ENCODE results near the gene EOMES. TPM values are rescaled to one million over a fixed set of nuclear protein-coding genes. Genes with fewer than 3 reads are reported as not detected.

The EOMES gene
- total RNA-seq, 1 donor from 2014 or later, result not detected

- Mint-ChIP-seq H3K27ac (no peak overlapping the region), H3K9me3 (no peaks in the 10 kb centered on the region), H3K27me3 (peaks cover 72% of the 10 kb centered on the region), H3K4me3 (no peak overlapping the region), H3K36me3 (ENCODE audit: low read depth) (no peaks in the 10 kb centered on the region), H3K4me1 (peaks cover 32% of the 10 kb centered on the region)
- TF ChIP-seq, protein P1, sequence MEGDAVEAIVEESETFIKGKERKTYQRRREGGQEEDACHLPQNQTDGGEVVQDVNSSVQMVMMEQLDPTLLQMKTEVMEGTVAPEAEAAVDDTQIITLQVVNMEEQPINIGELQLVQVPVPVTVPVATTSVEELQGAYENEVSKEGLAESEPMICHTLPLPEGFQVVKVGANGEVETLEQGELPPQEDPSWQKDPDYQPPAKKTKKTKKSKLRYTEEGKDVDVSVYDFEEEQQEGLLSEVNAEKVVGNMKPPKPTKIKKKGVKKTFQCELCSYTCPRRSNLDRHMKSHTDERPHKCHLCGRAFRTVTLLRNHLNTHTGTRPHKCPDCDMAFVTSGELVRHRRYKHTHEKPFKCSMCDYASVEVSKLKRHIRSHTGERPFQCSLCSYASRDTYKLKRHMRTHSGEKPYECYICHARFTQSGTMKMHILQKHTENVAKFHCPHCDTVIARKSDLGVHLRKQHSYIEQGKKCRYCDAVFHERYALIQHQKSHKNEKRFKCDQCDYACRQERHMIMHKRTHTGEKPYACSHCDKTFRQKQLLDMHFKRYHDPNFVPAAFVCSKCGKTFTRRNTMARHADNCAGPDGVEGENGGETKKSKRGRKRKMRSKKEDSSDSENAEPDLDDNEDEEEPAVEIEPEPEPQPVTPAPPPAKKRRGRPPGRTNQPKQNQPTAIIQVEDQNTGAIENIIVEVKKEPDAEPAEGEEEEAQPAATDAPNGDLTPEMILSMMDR (IDR thresholded peaks at IDR 0.05), result no peak
- ChIA-PET CTCF (no interaction called here), POLR2A (no interaction called here)
- DNase-seq (no peak), ATAC-seq (ENCODE audit: low read depth) (no peak)
- intact Hi-C loops (cut with micrococcal nuclease), result no loop called here
These were observed 4.1 kb upstream of the EOMES start for GRCh38 chr3:27726240-27726639.

DNA sequence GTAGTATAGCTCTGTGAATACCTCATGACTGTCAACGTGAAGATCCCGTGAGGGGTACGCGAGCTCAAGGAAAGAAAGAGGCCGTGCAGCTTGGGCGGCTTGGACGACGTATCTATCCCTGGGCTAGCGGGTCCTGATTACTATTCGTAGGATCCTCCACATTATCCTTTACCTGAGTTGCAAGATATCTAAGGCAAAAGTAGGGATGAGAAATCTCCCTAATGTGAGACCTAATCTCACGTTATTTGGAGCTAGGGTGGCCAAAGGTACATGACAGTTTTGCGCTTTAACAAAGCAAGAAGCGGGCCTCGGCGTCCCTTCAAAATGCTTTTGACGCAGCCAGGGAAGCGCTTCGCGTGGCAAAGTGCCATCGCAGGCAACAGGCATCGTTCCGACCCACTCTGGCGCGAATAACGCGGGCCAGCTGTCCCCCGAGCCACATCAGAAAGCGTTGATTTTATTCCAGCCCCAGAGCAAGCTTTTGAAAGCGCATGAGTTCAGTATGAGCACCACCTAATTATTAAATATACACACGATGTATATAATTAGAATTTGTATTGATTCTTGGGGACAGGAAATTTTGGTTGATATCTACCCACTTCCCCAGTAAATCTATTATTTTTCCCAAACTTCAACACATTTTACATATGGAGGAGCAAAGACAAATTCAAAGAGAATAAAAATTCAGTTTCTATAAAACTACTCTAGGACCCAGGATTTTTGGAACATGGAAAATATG lies 2.5 kb upstream of the EOMES start:
- no peak overlapping the region for H3K27ac Mint-ChIP-seq
- ATAC-seq (ENCODE audit: low read depth), result no peak
- intact Hi-C loops (cut with micrococcal nuclease), result no loop called here
- H3K9me3 Mint-ChIP-seq, result no peaks in the 10 kb centered on the region
- no peak overlapping the region for H3K4me3 Mint-ChIP-seq
- POLR2A ChIA-PET, result no interaction called here
- H3K27me3 Mint-ChIP-seq, result peaks cover 75% of the 10 kb centered on the region
- CTCF ChIA-PET, result interaction anchor here (4.9 kb wide), 1 partner anchor 12 kb away, joined by 21 read pairs; no protein-coding TSS in a partner anchor
- peaks cover 38% of the 10 kb centered on the region for H3K4me1 Mint-ChIP-seq
- TF ChIP-seq, protein P1 (IDR thresholded peaks at IDR 0.05), result no peak
- H3K36me3 Mint-ChIP-seq (ENCODE audit: low read depth), result no peaks in the 10 kb centered on the region
- DNase-seq, result no peak

- intact Hi-C loops (cut with micrococcal nuclease), result no loop called here
- ATAC-seq (ENCODE audit: low read depth), result no peak
- DNase-seq, result no peak
- H3K36me3 Mint-ChIP-seq (ENCODE audit: low read depth), result no peaks in the 10 kb centered on the region
- peaks cover 38% of the 10 kb centered on the region for H3K4me1 Mint-ChIP-seq
- H3K9me3 Mint-ChIP-seq, result no peaks in the 10 kb centered on the region
- H3K4me3 Mint-ChIP-seq, result no peak overlapping the region
- TF ChIP-seq, protein P1 (IDR thresholded peaks at IDR 0.05), result no peak
- H3K27me3 Mint-ChIP-seq, result peaks cover 73% of the 10 kb centered on the region
- H3K27ac Mint-ChIP-seq, result no peak overlapping the region
- POLR2A ChIA-PET, result no interaction called here
- CTCF ChIA-PET, result interaction anchor here (4.9 kb wide), 1 partner anchor 11 kb away, joined by 21 read pairs; no protein-coding TSS in a partner anchor
These were observed 1.8 kb upstream of the EOMES start for GRCh38 chr3:27723815-27724458.

GRCh38 chr3:27723456-27723814 lies 1.3 kb upstream of the EOMES start:
- H3K27me3 Mint-ChIP-seq, result peaks cover 72% of the 10 kb centered on the region
- ChIA-PET CTCF (interaction anchor here (4.9 kb wide), 1 partner anchor 11 kb away, joined by 21 read pairs; no protein-coding TSS in a partner anchor), POLR2A (no interaction called here)
- H3K4me3 Mint-ChIP-seq, result peak overlapping the region; percentile 69
- intact Hi-C loops (cut with micrococcal nuclease), result no loop called here
- no peak for DNase-seq
- no peaks in the 10 kb centered on the region for H3K9me3 Mint-ChIP-seq
- no peak for ATAC-seq (ENCODE audit: low read depth)
- TF ChIP-seq, protein P1 (IDR thresholded peaks at IDR 0.05), result no peak
- no peak overlapping the region for H3K27ac Mint-ChIP-seq
- H3K4me1 Mint-ChIP-seq, result peaks cover 33% of the 10 kb centered on the region
- H3K36me3 Mint-ChIP-seq (ENCODE audit: low read depth), result no peaks in the 10 kb centered on the region

DNA sequence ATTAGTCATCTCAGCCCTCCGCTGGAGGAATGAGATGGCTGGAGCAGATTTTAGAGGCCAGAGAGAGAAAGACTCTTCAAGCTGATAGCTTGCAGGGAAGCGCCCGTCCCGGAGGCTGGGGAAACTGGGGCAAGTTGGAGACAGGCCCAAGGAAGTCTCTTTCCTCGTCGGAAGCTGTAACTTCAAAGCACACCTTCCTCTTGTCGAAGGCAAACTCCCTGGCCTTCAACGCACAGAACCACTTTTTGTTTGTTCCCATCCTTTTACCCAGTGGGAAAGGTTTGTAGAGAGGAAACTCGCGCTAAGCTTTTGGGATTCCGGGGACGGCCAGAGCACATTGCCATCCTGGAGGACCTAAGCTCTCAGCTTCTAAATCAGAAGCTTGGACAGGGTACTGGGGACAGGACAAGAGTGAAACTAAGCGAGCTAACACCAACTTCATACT lies 900 bp upstream of the EOMES start:
- Mint-ChIP-seq H3K36me3 (ENCODE audit: low read depth) (no peaks in the 10 kb centered on the region), H3K4me3 (peak overlapping the region; percentile 69), H3K27ac (no peak overlapping the region), H3K9me3 (no peaks in the 10 kb centered on the region), H3K27me3 (peaks cover 71% of the 10 kb centered on the region), H3K4me1 (peaks cover 29% of the 10 kb centered on the region)
- intact Hi-C loops (cut with micrococcal nuclease), result no loop called here
- DNase-seq (no peak), ATAC-seq (ENCODE audit: low read depth) (no peak)
- ChIA-PET CTCF (interaction anchor here (1.4 to 4.9 kb wide), 2 partner anchors 10 to 606 kb away, joined by 6 to 21 read pairs; no protein-coding TSS in a partner anchor), POLR2A (no interaction called here)
- TF ChIP-seq, protein P1 (IDR thresholded peaks at IDR 0.05), result no peak
